ENCODE data around the gene ANKS3. TPM values are rescaled to one million over a fixed set of nuclear protein-coding genes. Genes with fewer than 3 reads are reported as not detected.

Gene ANKS3
- total and polyA plus RNA-seq, 2 donors (not counting 3 experiments of a cell fraction or from before 2014, with no cell fraction given), result 13.9 to 24.0 TPM

- H3K79me2 ChIP-seq (ENCODE audit: control insufficient read depth, insufficient read depth, low read length), result no peaks in the 10 kb centered on the region
- CTCF ChIA-PET, result interaction anchor here (1.0 kb wide), 1 partner anchor 13 kb away, joined by 3 read pairs; no protein-coding TSS in a partner anchor
- H3K27me3 ChIP-seq (ENCODE audit: control insufficient read depth in 2 of 2, insufficient read depth in 2 of 2, low read length in 2 of 2), result no peaks in the 10 kb centered on the region
- peaks cover 0 to 33% of the 10 kb centered on the region in 2 experiments for H3K36me3 ChIP-seq (ENCODE audit: control insufficient read depth in 2 of 2, extremely low read depth in 1 of 2, insufficient read depth in 2 of 2, low read length in 2 of 2)
- BruUV-seq (replicated peaks), result no TSS peak
- DNase-seq (ENCODE audit: low read depth, low spot score), result no peak
- H3K4me3 ChIP-seq (replicated peaks in 1 of 3; ENCODE audit: insufficient read depth in 1 of 3, low read depth in 1 of 3, low read length in 3 of 3), result no peak overlapping the region
- H2AFZ ChIP-seq (ENCODE audit: low read depth, low read length), result no peak overlapping the region
- intact Hi-C loops (cut with micrococcal nuclease) (no loop called here), dilution Hi-C loops (cut with MboI; ENCODE audit: extremely low pct_ligation_motif_present, low sequenced_read_pairs) (no loop called here)
- no peaks in the 10 kb centered on the region for H4K20me1 ChIP-seq (replicated peaks; ENCODE audit: control insufficient read depth, extremely low read depth, insufficient read depth, low read length)
- no peak overlapping the region for H3K27ac ChIP-seq (ENCODE audit: insufficient read depth, low read depth, low read length)
- TF ChIP-seq FOS (IDR thresholded peaks at IDR 0.05; ENCODE audit: borderline replicate concordance, insufficient read depth, low read length) (no peak), POLR2A (IDR thresholded peaks at IDR 0.05; ENCODE audit: low read depth, low read length) (no peak), POLR2AphosphoS5 (IDR thresholded peaks at IDR 0.05; ENCODE audit: insufficient read depth, low read depth, low read length) (no peak), MYC (IDR thresholded peaks at IDR 0.05; ENCODE audit: low read depth, low read length) (no peak), GATA2 (IDR thresholded peaks at IDR 0.05; ENCODE audit: insufficient read depth, insufficient read length, low read depth, low read length) (no peak), CTCF (IDR thresholded peaks at IDR 0.05; ENCODE audit: extremely low read depth in 1 of 2, insufficient read depth in 1 of 2, low read depth in 1 of 2, low read length in 2 of 2) (no peak)
- FAIRE-seq, result no peak
- H3K4me2 ChIP-seq (ENCODE audit: insufficient read depth, low read length), result no peak overlapping the region
- no peaks in the 10 kb centered on the region for H3K9me1 ChIP-seq (replicated peaks; ENCODE audit: control insufficient read depth, extremely low read depth, insufficient read depth, low read length)
- H3K4me1 ChIP-seq (ENCODE audit: control insufficient read depth, extremely low read depth, insufficient read depth, low read length), result no peaks in the 10 kb centered on the region
- POLR2A ChIA-PET, result no interaction called here
- H3K9ac ChIP-seq (replicated peaks; ENCODE audit: extremely low read depth, insufficient read depth, low read length), result no peak overlapping the region
- no peaks in the 10 kb centered on the region for H3K9me3 ChIP-seq (replicated peaks; ENCODE audit: control insufficient read depth, insufficient read depth, low read length)
These were observed 70.7 kb downstream of the ANKS3 start for GRCh38 chr16:4663465-4663776.

- TF ChIP-seq FOS (IDR thresholded peaks at IDR 0.05; ENCODE audit: borderline replicate concordance, insufficient read depth, low read length), result no peak
- no peak for TF ChIP-seq EZH2 (IDR thresholded peaks at IDR 0.05; ENCODE audit: borderline replicate concordance, low read depth, low read length, severe bottlenecking)
- no peak for TF ChIP-seq POLR2AphosphoS5 (IDR thresholded peaks at IDR 0.05; ENCODE audit: insufficient read depth, low read depth, low read length)
- TF ChIP-seq GATA2 (IDR thresholded peaks at IDR 0.05; ENCODE audit: insufficient read depth, insufficient read length, low read depth, low read length), result no peak
- TF ChIP-seq POLR2A (IDR thresholded peaks at IDR 0.05; ENCODE audit: low read depth, low read length), result no peak
- no peak for TF ChIP-seq MAX (IDR thresholded peaks at IDR 0.05; ENCODE audit: insufficient read depth, insufficient read length)
- no peak for TF ChIP-seq MYC (IDR thresholded peaks at IDR 0.05; ENCODE audit: low read depth, low read length)
- TF ChIP-seq JUN (IDR thresholded peaks at IDR 0.05; ENCODE audit: borderline replicate concordance, insufficient read depth, insufficient read length, low read depth), result no peak
- no peak for TF ChIP-seq CTCF (IDR thresholded peaks at IDR 0.05; ENCODE audit: extremely low read depth in 1 of 2, insufficient read depth in 1 of 2, low read depth in 1 of 2, low read length in 2 of 2)
- H3K4me2 ChIP-seq (ENCODE audit: insufficient read depth, low read length), result no peak overlapping the region
- no peak overlapping the region for H3K9ac ChIP-seq (replicated peaks; ENCODE audit: extremely low read depth, insufficient read depth, low read length)
- H2AFZ ChIP-seq (ENCODE audit: low read depth, low read length), result no peak overlapping the region
- CTCF ChIA-PET, result no interaction called here
- H3K27me3 ChIP-seq (ENCODE audit: control insufficient read depth in 2 of 2, insufficient read depth in 2 of 2, low read length in 2 of 2), result no peaks in the 10 kb centered on the region
- DNase-seq (ENCODE audit: low read depth, low spot score), result no peak
- H3K4me1 ChIP-seq (ENCODE audit: control insufficient read depth, extremely low read depth, insufficient read depth, low read length), result no peaks in the 10 kb centered on the region
- no TSS peak for BruUV-seq (replicated peaks)
- H3K9me1 ChIP-seq (replicated peaks; ENCODE audit: control insufficient read depth, extremely low read depth, insufficient read depth, low read length), result no peaks in the 10 kb centered on the region
- POLR2A ChIA-PET, result no interaction called here
- H3K79me2 ChIP-seq (ENCODE audit: control insufficient read depth, insufficient read depth, low read length), result no peaks in the 10 kb centered on the region
- no peaks in the 10 kb centered on the region for H4K20me1 ChIP-seq (replicated peaks; ENCODE audit: control insufficient read depth, extremely low read depth, insufficient read depth, low read length)
- peaks cover 4 to 27% of the 10 kb centered on the region in 2 experiments for H3K36me3 ChIP-seq (ENCODE audit: control insufficient read depth in 2 of 2, extremely low read depth in 1 of 2, insufficient read depth in 2 of 2, low read length in 2 of 2)
- dilution Hi-C loops (cut with MboI; ENCODE audit: extremely low pct_ligation_motif_present, low sequenced_read_pairs), result no loop called here
- no peaks in the 10 kb centered on the region for H3K9me3 ChIP-seq (replicated peaks; ENCODE audit: control insufficient read depth, insufficient read depth, low read length)
- no peak for FAIRE-seq
- no peak overlapping the region for H3K4me3 ChIP-seq (replicated peaks in 1 of 3; ENCODE audit: insufficient read depth in 1 of 3, low read depth in 1 of 3, low read length in 3 of 3)
- H3K27ac ChIP-seq (ENCODE audit: insufficient read depth, low read depth, low read length), result no peak overlapping the region
- intact Hi-C loops (cut with micrococcal nuclease), result no loop called here
These were observed 72.4 kb downstream of the ANKS3 start for GRCh38 chr16:4661661-4662060.
